ENCODE data around the gene PTGDS. TPM values are rescaled to one million over a fixed set of nuclear protein-coding genes. Genes with fewer than 3 reads are reported as not detected.

Gene PTGDS
- total and polyA plus RNA-seq, 2 experiments from 2014 or later = 0.25 TPM; not detected in 1

DNA sequence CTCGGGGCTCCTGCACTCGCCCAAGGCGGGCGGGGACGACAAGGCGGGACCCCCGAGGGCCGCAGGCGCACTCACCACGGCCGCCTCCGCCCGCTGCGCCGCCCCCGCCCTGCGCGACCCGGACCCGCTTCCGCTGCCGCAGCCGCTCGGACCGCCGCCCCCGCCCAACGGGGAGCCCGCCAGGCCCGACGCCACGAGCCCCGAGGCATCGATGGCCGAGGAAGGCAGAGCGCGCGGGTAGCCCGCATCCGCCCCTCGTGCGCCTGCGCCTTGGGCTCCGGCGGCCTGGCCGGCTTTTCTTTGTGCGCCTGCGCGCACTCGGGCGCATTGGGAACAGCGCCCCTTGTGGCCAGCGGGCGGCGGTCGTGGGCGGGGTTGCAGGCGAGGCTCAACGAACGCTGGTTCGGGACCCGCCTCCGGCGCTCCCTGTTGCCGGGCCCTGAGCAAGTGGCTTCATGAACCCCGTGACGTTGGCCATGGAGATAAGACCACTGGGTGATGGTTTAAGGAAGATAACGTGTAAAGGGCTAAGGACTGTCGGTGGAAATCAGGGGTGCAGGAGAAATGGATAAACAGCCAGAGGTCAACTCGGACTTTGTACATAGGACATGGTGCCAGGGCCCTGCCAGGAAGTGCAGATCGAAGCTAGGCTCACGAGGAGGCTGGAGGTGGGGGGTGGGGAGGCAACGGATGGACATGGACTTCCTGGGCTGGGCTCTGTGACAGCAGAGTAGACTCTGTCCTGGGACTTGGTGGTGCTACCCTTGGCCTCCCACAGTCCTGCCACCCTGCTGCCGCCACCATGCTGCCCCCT, 32.6 kb upstream of the PTGDS start, which contains the start of the genes C8G and FBXW5:
Gene C8G, plus strand, starts transcription at position 725 of the 814 bp plus-strand sequence. Its CDS starts 78 bp downstream, at position 803.
Gene FBXW5, minus strand, starts transcription at position 220 of the 814 bp plus-strand sequence. CDS start 655 bp downstream, outside the sequence.
- Histone ChIP-seq H3K36me3 (ENCODE audit: low read depth) (peaks cover 16% of the 10 kb centered on the region; the same call in 1 of the 2 replicates), H2AFZ (0 out of 2 replicates have a peak within 1 kb of the TSS, but pooled peaks have one; percentile 27), H3K9me2 (ENCODE audit: insufficient read depth) (no peaks in the 10 kb centered on the region), H3K4me2 (ENCODE audit: unreplicated experiment) (peak within 1 kb of the TSS; percentile 82), H3K9ac (peak within 1 kb of the TSS; percentile 91), H3K27ac (peak within 1 kb of the TSS; percentile 79), H4K20me1 (ENCODE audit: insufficient read depth) (no peaks in the 10 kb centered on the region), H3K9me3 (ENCODE audit: low read depth) (no peaks in the 10 kb centered on the region), H3K4me3 (peak within 1 kb of the TSS; percentile 86), H3K79me2 (ENCODE audit: insufficient read depth) (peaks cover 30% of the 10 kb centered on the region), H3K27me3 (replicated peaks; ENCODE audit: insufficient read depth) (no peaks in the 10 kb centered on the region), H3F3A (ENCODE audit: insufficient read depth) (no peaks in the 10 kb centered on the region), H3K4me1 (ENCODE audit: insufficient read depth) (no peaks in the 10 kb centered on the region)
- WGBS, 2 experiments (ENCODE audit: low coverage in 1 of 2, low lambda C conversion rate in 2 of 2, missing lambda C conversion rate in 2 of 2) = 9 to 11% methylated on average over 43 to 50 of the region's 74 CpGs
- no peak for TF ChIP-seq EZH2phosphoT487 (IDR thresholded peaks at IDR 0.05; ENCODE audit: insufficient read depth, low read depth)
- TF ChIP-seq EZH2 (IDR thresholded peaks at IDR 0.05; ENCODE audit: insufficient read depth, poor library complexity, severe bottlenecking) = no peak
- in situ Hi-C loops (cut with MboI) = no loop called here
- peak; percentile 98 for DNase-seq

GRCh38 chr9:136945333-136946227, 31.7 kb upstream of the PTGDS start:
- Histone ChIP-seq H3K27ac (no peak overlapping the region), H3K9me3 (ENCODE audit: low read depth) (no peaks in the 10 kb centered on the region), H4K20me1 (ENCODE audit: insufficient read depth) (no peaks in the 10 kb centered on the region), H3K27me3 (replicated peaks; ENCODE audit: insufficient read depth) (no peaks in the 10 kb centered on the region), H3K9ac (no peak overlapping the region), H3F3A (ENCODE audit: insufficient read depth) (no peaks in the 10 kb centered on the region), H3K4me1 (ENCODE audit: insufficient read depth) (no peaks in the 10 kb centered on the region), H3K4me2 (ENCODE audit: unreplicated experiment) (no peak overlapping the region), H3K9me2 (ENCODE audit: insufficient read depth) (no peaks in the 10 kb centered on the region), H3K4me3 (no peak overlapping the region), H3K36me3 (ENCODE audit: low read depth) (peaks cover 14% of the 10 kb centered on the region; the same call in 1 of the 2 replicates), H2AFZ (no peak overlapping the region), H3K79me2 (ENCODE audit: insufficient read depth) (peaks cover 30% of the 10 kb centered on the region)
- no peak for DNase-seq
- no peak for TF ChIP-seq EZH2phosphoT487 (IDR thresholded peaks at IDR 0.05; ENCODE audit: insufficient read depth, low read depth)
- no peak for TF ChIP-seq EZH2 (IDR thresholded peaks at IDR 0.05; ENCODE audit: insufficient read depth, poor library complexity, severe bottlenecking)
- in situ Hi-C loops (cut with MboI) = no loop called here
- WGBS, 2 experiments (ENCODE audit: low coverage in 1 of 2, low lambda C conversion rate in 2 of 2, missing lambda C conversion rate in 2 of 2) = 75 to 81% methylated on average over 19 to 30 of the region's 30 CpGs

DNA sequence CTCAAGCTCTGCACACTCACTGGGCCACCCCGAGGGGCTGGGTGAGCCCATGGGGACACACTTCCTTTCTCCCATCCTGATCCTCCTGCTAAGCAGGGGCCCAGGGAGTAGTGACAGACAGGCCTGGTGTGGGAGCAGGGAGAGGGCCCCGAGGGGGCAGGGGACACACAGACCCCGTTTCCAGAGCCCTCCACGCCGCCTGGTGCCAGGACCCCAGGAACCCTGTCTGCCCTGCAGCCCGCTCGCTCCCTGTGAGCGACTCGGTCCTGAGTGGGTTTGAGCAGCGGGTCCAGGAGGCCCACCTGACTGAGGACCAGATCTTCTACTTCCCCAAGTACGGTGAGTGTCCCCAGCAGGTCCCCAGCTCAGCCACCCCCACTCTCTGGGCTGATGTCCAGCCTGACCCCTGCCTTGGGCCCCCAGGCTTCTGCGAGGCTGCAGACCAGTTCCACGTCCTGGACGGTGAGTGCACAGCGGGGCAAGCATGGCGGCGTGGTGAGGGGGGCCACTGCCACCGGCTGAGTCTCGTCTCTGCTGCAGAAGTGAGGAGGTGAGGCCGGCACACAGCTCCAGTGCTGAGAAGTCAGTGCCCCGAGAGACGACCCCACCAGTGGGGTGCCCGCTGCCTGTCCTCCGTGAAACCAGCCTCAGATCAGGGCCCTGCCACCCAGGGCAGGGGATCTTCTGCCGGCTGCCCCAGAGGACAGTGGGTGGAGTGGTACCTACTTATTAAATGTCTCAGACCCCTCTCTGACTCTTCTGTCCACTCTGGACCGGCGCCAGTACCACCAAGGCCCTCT, 30.9 kb upstream of the PTGDS start:
- Histone ChIP-seq H3K9me3 (ENCODE audit: low read depth) (no peaks in the 10 kb centered on the region), H3K79me2 (ENCODE audit: insufficient read depth) (peaks cover 26% of the 10 kb centered on the region), H3K4me1 (ENCODE audit: insufficient read depth) (no peaks in the 10 kb centered on the region), H3K27ac (no peak overlapping the region), H3K9ac (no peak overlapping the region), H3K27me3 (replicated peaks; ENCODE audit: insufficient read depth) (no peaks in the 10 kb centered on the region), H3K4me2 (ENCODE audit: unreplicated experiment) (no peak overlapping the region), H3K9me2 (ENCODE audit: insufficient read depth) (no peaks in the 10 kb centered on the region), H4K20me1 (ENCODE audit: insufficient read depth) (no peaks in the 10 kb centered on the region), H3F3A (ENCODE audit: insufficient read depth) (no peaks in the 10 kb centered on the region), H3K4me3 (no peak overlapping the region), H3K36me3 (ENCODE audit: low read depth) (peaks cover 8% of the 10 kb centered on the region; the same call in 1 of the 2 replicates), H2AFZ (no peak overlapping the region)
- TF ChIP-seq EZH2phosphoT487 (IDR thresholded peaks at IDR 0.05; ENCODE audit: insufficient read depth, low read depth) (no peak), EZH2 (IDR thresholded peaks at IDR 0.05; ENCODE audit: insufficient read depth, poor library complexity, severe bottlenecking) (no peak)
- DNase-seq = no peak
- WGBS, 2 experiments (ENCODE audit: low coverage in 1 of 2, low lambda C conversion rate in 2 of 2, missing lambda C conversion rate in 2 of 2) = 85 to 86% methylated on average over 25 to 27 of the region's 27 CpGs
- in situ Hi-C loops (cut with MboI) = no loop called here
